Hippocampal formation (tissue), 2 donors: ENCODE data around the gene ZAR1L.

Source experiments
- DNase-seq, 2 donors: peaks; one replicate each; lab custom pipeline; 2025; lab: John Stamatoyannopoulos, UW

Gene ZAR1L

DNA sequence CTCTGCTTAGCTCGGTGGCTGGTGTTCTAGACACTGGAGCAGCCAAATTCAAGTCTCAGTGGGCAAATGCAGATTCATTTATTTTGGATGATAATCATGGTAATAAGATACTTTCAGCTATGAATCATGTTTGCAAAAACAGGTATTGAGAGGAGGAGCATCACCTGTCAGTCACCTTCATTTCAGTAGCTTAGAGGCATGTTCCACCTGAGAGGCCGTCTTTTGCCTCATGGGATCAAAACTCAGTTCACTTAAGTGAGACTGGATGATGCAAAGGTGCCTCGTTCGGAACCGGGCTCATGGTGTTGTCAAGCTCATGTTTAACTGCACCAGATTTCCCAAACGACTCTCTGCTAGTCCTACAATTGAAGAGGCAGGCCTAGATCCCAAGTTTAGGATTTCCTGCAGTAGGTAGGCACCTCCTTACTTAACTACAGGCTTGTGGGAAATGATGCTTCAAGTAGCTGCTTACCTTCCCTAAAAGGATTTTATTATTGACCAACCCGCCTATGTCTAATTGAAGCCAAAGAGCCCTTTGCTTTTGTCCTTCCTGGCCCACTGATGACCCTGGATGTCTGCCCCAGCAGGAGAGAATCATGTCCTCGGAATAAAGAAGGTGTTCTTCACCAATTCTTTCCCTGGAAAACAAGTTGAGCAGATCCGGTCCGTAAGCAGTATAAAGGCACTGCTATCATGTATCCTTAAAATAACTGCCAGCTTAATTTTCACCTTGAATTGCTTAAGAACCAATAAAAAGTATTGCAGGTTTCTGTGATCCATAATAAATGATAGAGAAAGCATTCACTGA is 60.0 kb downstream of the ZAR1L start:
- DNase-seq = no peak

- no peak for DNase-seq
These were observed 60.7 kb downstream of the ZAR1L start for GRCh38 chr13:32254416-32254815.

DNA sequence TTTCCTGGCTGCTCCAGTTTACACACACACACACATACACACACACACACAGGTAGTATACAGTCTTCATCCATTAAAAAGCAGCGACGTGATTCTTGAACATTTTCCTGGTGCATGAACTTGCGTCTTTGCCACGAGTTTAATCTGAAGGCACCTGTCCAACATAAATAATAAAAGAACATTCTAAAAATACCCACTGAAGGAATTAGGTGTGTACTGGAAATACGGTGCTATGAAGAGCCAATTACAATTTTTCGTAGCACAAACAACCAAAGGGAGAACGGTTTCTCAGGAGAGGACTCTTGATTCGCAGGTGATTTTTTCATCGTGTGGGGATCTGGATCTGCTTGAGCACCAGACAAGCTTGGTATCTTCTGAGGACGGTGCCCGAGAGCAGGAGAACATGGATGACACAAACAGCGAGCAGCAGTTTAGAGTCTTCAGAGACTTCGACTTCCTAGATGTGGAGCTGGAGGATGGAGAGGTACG is 61.2 kb downstream of the ZAR1L start:
- no peak for DNase-seq
